ENCODE data around the gene CUX1. TPM values are rescaled to one million over a fixed set of nuclear protein-coding genes. Genes with fewer than 3 reads are reported as not detected.

CUX1 gene
- total RNA-seq, 1 donor from 2014 or later: 118 TPM

- DNase-seq (ENCODE audit: low spot score): no peak
- no peaks in the 10 kb centered on the region for H3K36me3 Mint-ChIP-seq (ENCODE audit: low read depth)
- peaks cover 29% of the 10 kb centered on the region for H3K4me1 Mint-ChIP-seq (ENCODE audit: low read depth)
- no peak overlapping the region for H3K4me3 Mint-ChIP-seq (ENCODE audit: unreplicated experiment)
- TF ChIP-seq CTCF (IDR thresholded peaks at IDR 0.05): no peak
- no peaks in the 10 kb centered on the region for H3K9me3 Mint-ChIP-seq (ENCODE audit: low read depth)
- H3K27ac Mint-ChIP-seq (ENCODE audit: unreplicated experiment): no peak overlapping the region
- no peaks in the 10 kb centered on the region for H3K27me3 Mint-ChIP-seq (ENCODE audit: low read depth)
Measured at GRCh38 chr7:101954499-101954898, 137.1 kb downstream of the CUX1 start.

DNA sequence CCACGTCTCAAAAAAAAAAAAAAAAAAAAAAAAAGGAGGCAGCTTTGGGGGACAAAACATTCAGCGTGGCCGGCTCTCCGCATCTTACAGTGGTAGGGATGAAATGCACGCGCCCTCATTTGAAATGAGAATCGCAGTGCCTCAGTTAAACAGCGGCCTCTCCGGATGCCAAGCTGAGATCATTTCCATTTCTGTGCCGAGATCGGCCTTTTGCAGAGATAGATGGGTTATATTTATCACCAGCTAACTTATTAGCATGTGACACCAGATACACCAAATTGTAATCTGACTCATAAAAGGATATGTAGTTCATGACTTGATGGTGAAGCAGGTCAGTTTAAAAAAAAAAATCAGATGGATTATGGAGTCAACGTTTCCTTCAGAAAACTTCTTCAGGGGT is 138.7 kb downstream of the CUX1 start:
- Mint-ChIP-seq H3K27me3 (ENCODE audit: low read depth) (no peaks in the 10 kb centered on the region), H3K4me3 (ENCODE audit: unreplicated experiment) (no peak overlapping the region), H3K4me1 (ENCODE audit: low read depth) (peaks cover 26% of the 10 kb centered on the region), H3K27ac (ENCODE audit: unreplicated experiment) (no peak overlapping the region), H3K9me3 (ENCODE audit: low read depth) (no peaks in the 10 kb centered on the region), H3K36me3 (ENCODE audit: low read depth) (no peaks in the 10 kb centered on the region)
- no peak for TF ChIP-seq CTCF (IDR thresholded peaks at IDR 0.05)
- DNase-seq (ENCODE audit: low spot score): no peak

GRCh38 chr7:101957744-101958525 is 140.5 kb downstream of the CUX1 start:
- Mint-ChIP-seq H3K27me3 (ENCODE audit: low read depth) (no peaks in the 10 kb centered on the region), H3K4me3 (ENCODE audit: unreplicated experiment) (no peak overlapping the region), H3K9me3 (ENCODE audit: low read depth) (no peaks in the 10 kb centered on the region), H3K27ac (ENCODE audit: unreplicated experiment) (no peak overlapping the region), H3K4me1 (ENCODE audit: low read depth) (peaks cover 35% of the 10 kb centered on the region), H3K36me3 (ENCODE audit: low read depth) (no peaks in the 10 kb centered on the region)
- DNase-seq (ENCODE audit: low spot score): no peak
- TF ChIP-seq CTCF (IDR thresholded peaks at IDR 0.05): no peak

DNA sequence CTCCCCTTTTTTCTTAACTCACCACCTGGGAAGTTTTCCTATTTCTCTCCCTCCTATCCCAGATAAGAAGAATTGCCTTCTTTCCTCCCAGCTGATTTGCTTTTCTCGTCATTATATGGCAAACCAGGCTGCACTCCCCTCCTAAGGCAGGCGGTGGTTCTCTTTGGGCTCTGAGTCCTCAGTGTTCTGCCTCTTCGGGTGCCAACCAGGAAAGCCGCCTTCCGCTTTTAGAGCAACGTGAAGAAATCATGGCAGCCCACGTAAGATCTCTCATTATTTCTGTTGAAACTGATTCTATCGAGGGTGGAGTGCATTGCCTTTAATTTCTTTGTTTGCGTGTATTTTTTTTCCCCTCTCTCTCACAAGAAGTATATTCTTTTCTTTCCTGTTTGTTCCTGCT is 141.9 kb downstream of the CUX1 start:
- Mint-ChIP-seq H3K27ac (ENCODE audit: unreplicated experiment) (no peak overlapping the region), H3K4me1 (ENCODE audit: low read depth) (peaks cover 21% of the 10 kb centered on the region), H3K9me3 (ENCODE audit: low read depth) (no peaks in the 10 kb centered on the region), H3K4me3 (ENCODE audit: unreplicated experiment) (no peak overlapping the region), H3K27me3 (ENCODE audit: low read depth) (no peaks in the 10 kb centered on the region), H3K36me3 (ENCODE audit: low read depth) (no peaks in the 10 kb centered on the region)
- DNase-seq (ENCODE audit: low spot score): no peak
- TF ChIP-seq CTCF (IDR thresholded peaks at IDR 0.05): no peak

GRCh38 chr7:101959829-101960228 is 142.4 kb downstream of the CUX1 start:
- no peaks in the 10 kb centered on the region for H3K27me3 Mint-ChIP-seq (ENCODE audit: low read depth)
- no peak overlapping the region for H3K27ac Mint-ChIP-seq (ENCODE audit: unreplicated experiment)
- H3K36me3 Mint-ChIP-seq (ENCODE audit: low read depth): no peaks in the 10 kb centered on the region
- no peak for TF ChIP-seq CTCF (IDR thresholded peaks at IDR 0.05)
- no peak overlapping the region for H3K4me3 Mint-ChIP-seq (ENCODE audit: unreplicated experiment)
- no peak for DNase-seq (ENCODE audit: low spot score)
- H3K4me1 Mint-ChIP-seq (ENCODE audit: low read depth): peaks cover 20% of the 10 kb centered on the region
- no peaks in the 10 kb centered on the region for H3K9me3 Mint-ChIP-seq (ENCODE audit: low read depth)
